Measurements from ENCODE around the gene FTCD. TPM values are rescaled to one million over a fixed set of nuclear protein-coding genes. Genes with fewer than 3 reads are reported as not detected.
A peak's percentile ranks its signal among the peaks of the same experiment; 100 is the strongest.

FTCD gene
- total RNA-seq, 8 experiments from 2014 or later = 0.29 to 4.0 (median 1.1) TPM; not detected in 3

DNA sequence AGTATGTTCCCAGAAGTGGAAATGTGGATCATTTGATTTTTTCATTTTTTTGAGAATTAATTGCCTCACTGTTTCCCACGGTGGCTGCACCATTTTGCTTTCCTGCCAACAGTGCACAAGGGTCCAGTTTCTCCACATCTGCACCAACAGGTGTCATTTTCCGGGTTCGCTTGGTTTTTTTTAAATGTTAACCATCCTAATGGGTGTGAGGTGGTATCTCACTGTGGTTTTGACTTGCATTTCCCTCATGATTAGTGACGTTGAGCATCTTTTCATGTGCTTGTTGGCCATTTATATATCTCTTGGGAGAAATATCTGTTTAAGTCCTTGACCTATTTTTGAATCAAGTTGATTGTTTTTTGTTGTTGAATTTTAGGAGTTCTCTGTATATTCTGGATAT lies 54.5 kb downstream of the FTCD start:
- in situ Hi-C loops (cut with MboI; ENCODE audit: low pct_unique_long_range_greater_than_20kb in 2 of 9, low sequenced_read_pairs in 9 of 9, unreplicated experiment in 9 of 9) = no loop called here
- ATAC-seq (replicated peaks in 6 of 8) = no peak

DNA sequence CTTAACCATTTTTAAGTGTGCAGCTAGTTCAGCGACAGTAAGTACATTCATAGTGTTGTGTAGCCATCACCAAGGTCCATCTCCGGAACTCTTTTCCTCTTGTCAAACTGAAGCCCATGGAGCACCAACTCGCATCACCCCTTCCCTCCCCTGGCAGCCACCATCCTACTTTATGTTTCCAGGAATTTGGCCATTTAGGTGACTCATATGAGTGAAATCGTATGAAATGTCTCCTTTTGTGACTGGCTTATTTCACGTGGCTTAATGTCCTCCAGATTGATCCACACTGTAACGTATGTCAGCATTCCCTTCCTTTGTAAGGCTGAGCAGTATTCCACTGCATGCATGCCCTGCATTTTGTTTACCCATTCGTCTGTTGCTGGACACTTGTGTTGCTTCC lies 55.0 kb downstream of the FTCD start:
- no peak overlapping the region for H3K4me3 ChIP-seq
- 4 to 92% (median 70%) methylated on average over 1 to 6 of the region's 7 CpGs; no CpG with 5 or more reads in 1 of the 10 experiments for whole genome bisulfite sequencing, 10 experiments

More for the DNA sequence above, 54.5 kb downstream of the FTCD start:
- H3K27ac ChIP-seq = no peak overlapping the region
- 6 to 100% (median 59%) methylated on average over 1 to 4 of the region's 4 CpGs; no CpG with 5 or more reads in 3 of the 10 experiments for WGBS, 10 experiments
- no peaks in the 10 kb centered on the region for H3K4me1 ChIP-seq (replicated peaks in 1 of 2)
- no peak overlapping the region for H3K4me3 ChIP-seq

DNA sequence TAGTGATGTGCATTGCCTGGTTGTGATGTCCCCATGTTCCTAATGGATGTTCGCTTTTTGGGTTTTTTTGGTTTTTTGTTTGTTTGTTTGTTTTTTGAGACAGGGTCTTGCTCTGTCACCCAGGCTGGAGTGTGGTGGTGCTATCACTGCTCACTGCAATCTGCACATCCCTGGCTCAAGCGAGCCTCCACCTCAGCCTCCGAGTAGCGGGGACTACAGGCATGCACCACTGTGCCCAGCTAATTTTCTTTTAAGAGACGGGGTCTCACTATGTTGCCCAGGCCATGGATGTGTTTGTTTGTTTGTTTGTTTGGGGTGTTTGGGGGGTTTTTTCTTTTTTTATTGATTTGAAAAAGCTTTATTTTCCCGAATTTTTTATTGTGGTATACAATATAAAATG lies 55.4 kb downstream of the FTCD start:
- in situ Hi-C loops (cut with MboI; ENCODE audit: low pct_unique_long_range_greater_than_20kb in 2 of 9, low sequenced_read_pairs in 9 of 9, unreplicated experiment in 9 of 9) = no loop called here
- WGBS, 10 experiments = 0 to 92% (median 16%) methylated on average over 1 to 5 of the region's 6 CpGs; no CpG with 5 or more reads in 3 of the 10 experiments
- no peak overlapping the region for H3K4me3 ChIP-seq
- H3K27ac ChIP-seq = no peak overlapping the region
- H3K4me1 ChIP-seq (replicated peaks in 1 of 2) = peaks cover 0 to under 1% of the 10 kb centered on the region in 2 donors
- ATAC-seq (replicated peaks in 6 of 8) = no peak

More for the DNA sequence above, 55.0 kb downstream of the FTCD start:
- Histone ChIP-seq H3K4me1 (replicated peaks in 1 of 2) (no peaks in the 10 kb centered on the region), H3K27ac (no peak overlapping the region)
- ATAC-seq (replicated peaks in 6 of 8) = peak in 1 of 8 experiments; percentile 2
- in situ Hi-C loops (cut with MboI; ENCODE audit: low pct_unique_long_range_greater_than_20kb in 2 of 9, low sequenced_read_pairs in 9 of 9, unreplicated experiment in 9 of 9) = no loop called here

DNA sequence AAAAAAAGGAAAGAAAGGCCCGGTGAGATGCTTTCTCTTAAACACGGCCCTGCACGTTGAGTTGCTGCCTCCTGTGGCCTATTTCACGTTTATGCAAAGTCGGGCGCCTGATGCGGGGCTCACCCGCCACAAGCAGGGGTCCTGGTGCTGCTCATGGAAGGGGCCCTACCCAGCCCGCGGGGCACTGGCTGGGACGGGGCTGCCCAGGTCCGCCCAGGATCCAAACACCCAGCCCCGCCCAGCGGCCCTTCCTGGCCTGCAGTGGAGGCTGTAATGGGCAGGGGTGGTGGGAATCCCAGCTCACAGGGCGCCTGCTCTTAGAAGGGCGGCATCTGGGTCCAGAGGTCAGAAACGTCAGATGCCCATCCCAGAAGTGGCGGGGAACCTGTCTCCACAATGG lies 55.9 kb downstream of the FTCD start:
- WGBS, 10 experiments = 2 to 61% (median 29%) methylated on average over 3 to 11 of the region's 18 CpGs; no CpG with 5 or more reads in 6 of the 10 experiments
- Histone ChIP-seq H3K4me1 (replicated peaks in 1 of 2) (peaks cover 0 to 6% of the 10 kb centered on the region in 2 donors), H3K4me3 (no peak overlapping the region), H3K27ac (no peak overlapping the region)
- in situ Hi-C loops (cut with MboI; ENCODE audit: low pct_unique_long_range_greater_than_20kb in 2 of 9, low sequenced_read_pairs in 9 of 9, unreplicated experiment in 9 of 9) = no loop called here
- peak in 3 of 8 experiments; percentile 17 to 38 (median 25) for ATAC-seq (replicated peaks in 6 of 8)

DNA sequence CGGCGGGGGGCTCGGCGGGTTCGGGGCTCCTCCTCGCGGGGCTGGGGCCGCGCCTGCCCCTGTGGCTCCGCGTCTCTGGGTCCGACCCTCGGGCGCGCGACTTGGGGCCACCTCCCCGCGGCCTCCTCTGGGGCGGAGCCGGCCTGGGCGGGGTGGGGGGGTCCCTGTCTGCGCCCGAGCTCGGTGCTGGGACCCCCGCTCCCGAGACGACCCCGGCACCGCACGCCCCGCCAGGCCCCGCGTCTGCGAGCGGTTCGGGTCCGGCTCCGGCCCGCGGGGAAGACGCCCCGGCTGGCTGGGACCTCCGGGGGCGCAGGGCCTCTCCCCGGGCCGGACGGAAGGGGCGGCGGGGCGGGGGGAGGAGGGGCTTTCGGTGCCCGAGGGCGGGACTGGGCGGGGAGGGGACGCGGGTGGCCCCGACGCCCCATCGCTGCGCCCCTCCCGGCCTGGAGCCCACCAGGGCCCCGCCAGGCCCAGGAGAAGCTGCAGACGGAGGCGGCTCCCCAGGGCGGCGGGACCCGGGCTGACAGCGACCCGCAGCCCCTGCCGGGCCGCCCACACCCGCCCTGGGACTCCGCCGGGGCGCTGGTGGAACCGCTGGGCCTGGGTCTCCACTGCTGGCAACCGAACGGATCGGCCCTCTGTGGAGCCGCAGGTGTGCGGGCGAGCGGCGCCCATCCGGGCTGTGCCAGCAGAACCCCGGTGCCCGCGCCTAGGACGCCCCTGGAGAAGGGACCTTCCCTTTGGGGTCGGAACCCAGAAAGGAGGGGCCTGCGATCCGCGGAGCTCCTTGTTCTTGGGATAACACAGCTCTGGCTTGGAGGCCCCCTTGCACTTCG lies 56.9 kb downstream of the FTCD start:
- peak overlapping the region; percentile 27 to 69 (median 42) for H3K4me3 ChIP-seq
- WGBS, 10 experiments = 20% methylated on average over 1 of the region's 94 CpGs; no CpG with 5 or more reads in 9 of the 10 experiments
- H3K27ac ChIP-seq = no peak overlapping the region
- in situ Hi-C loops (cut with MboI; ENCODE audit: low pct_unique_long_range_greater_than_20kb in 2 of 9, low sequenced_read_pairs in 9 of 9, unreplicated experiment in 9 of 9) = no loop called here
- H3K4me1 ChIP-seq (replicated peaks in 1 of 2) = peaks cover 0 to 10% of the 10 kb centered on the region in 2 donors
- ATAC-seq (replicated peaks in 6 of 8) = peak in 6 of 8 experiments; percentile 9 to 44 (median 22)

DNA sequence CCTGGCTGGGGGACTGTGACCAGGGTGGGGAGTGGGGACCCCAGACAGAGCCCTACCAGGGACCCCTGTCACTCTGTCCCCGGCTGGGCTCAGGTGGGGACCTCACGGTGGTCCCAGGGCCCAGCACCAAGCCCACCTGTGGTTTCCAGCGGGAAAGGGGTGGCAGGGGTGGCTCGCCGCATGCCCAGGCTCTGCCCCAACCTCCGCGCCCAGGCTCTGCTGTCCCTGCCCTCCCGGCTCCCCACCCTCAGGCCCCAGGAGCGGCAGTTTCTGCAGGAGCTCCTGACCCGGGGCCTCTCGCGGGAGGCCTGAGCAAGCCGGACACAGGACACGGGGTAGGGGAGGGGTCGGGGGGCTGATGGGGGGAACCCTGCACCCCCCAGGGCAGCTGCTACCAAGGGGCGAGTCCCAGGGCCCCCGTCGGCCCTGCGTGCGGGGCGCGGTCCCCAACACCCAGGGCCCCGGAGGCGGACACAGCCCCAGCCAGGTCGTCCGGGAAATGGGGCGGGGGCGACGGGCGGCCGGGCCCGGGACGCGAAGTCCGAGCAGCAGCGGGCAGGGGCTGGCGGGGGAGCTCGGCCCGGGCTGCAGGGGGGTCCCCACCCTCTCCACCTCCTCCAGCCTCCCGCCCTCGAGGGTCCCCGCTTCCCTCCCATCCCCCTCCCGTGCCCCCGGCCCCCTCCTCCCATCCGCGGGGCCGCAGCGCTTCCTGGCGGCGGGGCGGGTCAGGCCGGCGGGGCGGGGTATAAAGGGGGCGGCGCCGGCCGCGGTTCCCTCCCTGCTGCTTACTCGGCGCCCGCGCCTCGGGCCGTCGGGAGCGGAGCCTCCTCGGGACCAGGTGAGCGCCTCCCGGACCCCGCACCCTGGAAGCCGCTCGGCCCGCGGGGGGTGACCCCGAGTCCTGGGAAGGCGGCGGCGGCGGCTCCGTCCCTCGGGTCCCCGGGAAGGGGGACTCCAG lies 57.8 kb downstream of the FTCD start, which contains the start of gene COL6A2:
Gene COL6A2, plus strand, starts transcription at position 777 of the 958 bp plus-strand sequence.
- in situ Hi-C loops (cut with MboI; ENCODE audit: low pct_unique_long_range_greater_than_20kb in 2 of 9, low sequenced_read_pairs in 9 of 9, unreplicated experiment in 9 of 9) = no loop called here
- WGBS, 10 experiments = 100% methylated on average over 1 of the region's 83 CpGs; no CpG with 5 or more reads in 9 of the 10 experiments
- peak; percentile 57 to 93 (median 75) for ATAC-seq (replicated peaks in 6 of 8)
- Histone ChIP-seq H3K4me1 (replicated peaks in 1 of 2) (peaks cover 0 to 13% of the 10 kb centered on the region in 2 donors), H3K27ac (no peak within 1 kb of the TSS), H3K4me3 (peak within 1 kb of the TSS; percentile 27 to 69 (median 42))

DNA sequence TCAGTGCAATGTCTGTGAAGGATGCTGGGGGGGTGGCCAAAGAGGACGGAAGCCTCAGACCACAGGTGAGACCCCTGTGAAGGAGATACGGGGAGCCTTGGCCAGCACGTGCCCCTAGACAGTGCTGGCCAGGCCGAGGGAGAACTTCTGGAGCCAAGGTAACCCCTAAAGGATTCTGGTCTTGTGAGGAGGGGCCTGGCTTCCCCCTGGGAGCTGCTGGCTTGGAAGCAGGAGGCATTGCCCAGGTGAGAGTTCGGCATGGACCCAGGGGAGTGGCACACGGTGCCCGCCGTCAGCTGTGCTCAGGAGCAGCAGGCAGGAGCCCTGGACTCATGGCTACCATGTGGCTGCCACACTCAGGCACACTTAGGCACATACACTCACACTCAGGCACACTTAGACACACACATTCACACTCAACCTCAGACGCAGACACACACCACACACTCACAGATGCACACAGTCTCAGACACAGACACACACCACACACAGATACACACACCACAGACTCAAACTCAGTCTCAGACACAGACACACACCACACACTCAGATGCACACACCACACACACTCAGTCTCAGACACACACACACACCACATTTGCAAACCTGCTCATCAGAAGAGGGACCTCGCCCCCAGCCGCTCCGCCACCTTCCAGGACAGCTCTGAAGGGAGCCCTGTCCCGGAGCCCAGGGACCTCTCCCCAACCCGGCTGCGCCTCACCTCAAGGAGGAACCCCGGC lies 58.6 kb downstream of the FTCD start:
- H3K4me3 ChIP-seq = no peak overlapping the region
- no peak overlapping the region for H3K27ac ChIP-seq
- 40 to 93% (median 83%) methylated on average over 3 to 4 of the region's 16 CpGs; no CpG with 5 or more reads in 6 of the 10 experiments for WGBS, 10 experiments
- peak in 3 of 8 experiments; percentile 3 to 15 (median 4) for ATAC-seq (replicated peaks in 6 of 8)
- peaks cover 0 to 13% of the 10 kb centered on the region in 2 donors for H3K4me1 ChIP-seq (replicated peaks in 1 of 2)
- in situ Hi-C loops (cut with MboI; ENCODE audit: low pct_unique_long_range_greater_than_20kb in 2 of 9, low sequenced_read_pairs in 9 of 9, unreplicated experiment in 9 of 9) = no loop called here

DNA sequence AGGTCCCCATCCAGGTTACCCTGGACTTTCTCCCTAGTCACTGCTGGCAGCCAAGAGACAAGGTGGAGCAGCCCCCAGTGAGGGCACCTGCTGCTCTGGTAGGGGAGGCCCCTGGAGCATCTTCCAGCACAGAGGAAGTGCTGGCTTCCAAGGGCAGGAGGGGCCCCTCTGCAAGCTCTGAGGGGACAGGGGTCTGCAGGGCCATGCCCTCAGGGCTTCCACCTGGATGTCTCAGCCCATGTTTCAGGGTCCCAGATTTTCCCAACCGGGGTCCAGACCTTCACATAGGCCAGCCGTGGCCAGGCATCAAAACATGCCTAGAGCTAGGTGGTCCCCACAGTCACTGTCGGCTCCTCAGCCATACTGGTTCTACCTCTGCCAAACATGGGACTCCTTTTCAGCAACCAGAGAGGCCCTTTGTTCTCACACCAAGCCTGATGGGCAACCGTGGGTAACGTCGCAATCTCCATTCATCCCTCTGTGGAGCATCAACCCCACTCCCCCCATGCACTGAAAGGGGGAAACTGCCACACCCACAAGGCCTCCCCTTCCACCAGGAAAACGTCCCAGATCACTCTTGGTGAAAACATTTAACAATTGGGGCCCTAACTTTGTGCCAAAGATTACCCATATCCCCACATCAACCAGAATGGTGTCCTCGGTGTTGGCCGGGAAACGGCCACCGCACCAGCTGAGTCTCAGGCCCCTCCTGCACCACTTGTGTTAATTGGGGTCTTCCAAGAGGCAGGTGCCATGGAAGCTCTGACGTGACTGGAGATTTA lies 59.4 kb downstream of the FTCD start:
- H3K4me1 ChIP-seq (replicated peaks in 1 of 2) = peaks cover 0 to 13% of the 10 kb centered on the region in 2 donors
- in situ Hi-C loops (cut with MboI; ENCODE audit: low pct_unique_long_range_greater_than_20kb in 2 of 9, low sequenced_read_pairs in 9 of 9, unreplicated experiment in 9 of 9) = no loop called here
- WGBS, 10 experiments = 90 to 100% (median 96%) methylated on average over 1 to 7 of the region's 12 CpGs; no CpG with 5 or more reads in 5 of the 10 experiments
- ATAC-seq (replicated peaks in 6 of 8) = no peak
- no peak overlapping the region for H3K4me3 ChIP-seq
- no peak overlapping the region for H3K27ac ChIP-seq

DNA sequence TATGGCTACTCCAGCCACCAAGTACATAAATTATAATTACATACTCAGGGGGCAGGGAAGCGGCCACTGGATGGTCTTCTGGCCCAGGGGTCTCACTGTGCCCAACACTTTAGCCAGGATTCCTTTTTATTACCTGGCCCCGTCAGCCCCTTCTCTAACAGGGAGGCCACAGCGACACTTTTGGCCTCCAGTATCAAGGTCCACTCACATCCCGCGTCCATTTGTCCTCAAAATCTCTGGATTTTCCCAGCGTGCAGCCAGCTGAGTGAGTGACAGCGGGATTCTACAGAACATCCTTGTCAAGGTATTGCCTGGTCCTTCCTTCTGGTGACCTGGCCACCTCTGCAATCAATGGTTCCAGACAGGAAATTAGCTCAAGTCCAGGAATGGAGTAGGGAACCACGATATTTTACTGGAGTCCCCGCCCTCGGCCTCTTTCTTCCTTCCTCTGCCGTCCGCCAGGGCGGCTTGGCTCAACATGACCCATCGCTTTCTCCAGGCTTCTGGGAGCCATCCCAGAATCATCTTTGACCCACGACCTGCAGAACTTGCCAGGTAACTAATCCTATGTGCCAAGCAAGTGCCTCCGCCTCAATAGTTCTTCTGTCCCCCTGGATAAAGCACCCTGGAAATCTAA lies 60.2 kb downstream of the FTCD start:
- no peak overlapping the region for H3K4me3 ChIP-seq
- H3K27ac ChIP-seq = no peak overlapping the region
- WGBS, 10 experiments = 75 to 100% (median 84%) methylated on average over 1 to 10 of the region's 16 CpGs; no CpG with 5 or more reads in 2 of the 10 experiments
- H3K4me1 ChIP-seq (replicated peaks in 1 of 2) = peaks cover 0 to 13% of the 10 kb centered on the region in 2 donors
- no peak for ATAC-seq (replicated peaks in 6 of 8)
- in situ Hi-C loops (cut with MboI; ENCODE audit: low pct_unique_long_range_greater_than_20kb in 2 of 9, low sequenced_read_pairs in 9 of 9, unreplicated experiment in 9 of 9) = no loop called here

DNA sequence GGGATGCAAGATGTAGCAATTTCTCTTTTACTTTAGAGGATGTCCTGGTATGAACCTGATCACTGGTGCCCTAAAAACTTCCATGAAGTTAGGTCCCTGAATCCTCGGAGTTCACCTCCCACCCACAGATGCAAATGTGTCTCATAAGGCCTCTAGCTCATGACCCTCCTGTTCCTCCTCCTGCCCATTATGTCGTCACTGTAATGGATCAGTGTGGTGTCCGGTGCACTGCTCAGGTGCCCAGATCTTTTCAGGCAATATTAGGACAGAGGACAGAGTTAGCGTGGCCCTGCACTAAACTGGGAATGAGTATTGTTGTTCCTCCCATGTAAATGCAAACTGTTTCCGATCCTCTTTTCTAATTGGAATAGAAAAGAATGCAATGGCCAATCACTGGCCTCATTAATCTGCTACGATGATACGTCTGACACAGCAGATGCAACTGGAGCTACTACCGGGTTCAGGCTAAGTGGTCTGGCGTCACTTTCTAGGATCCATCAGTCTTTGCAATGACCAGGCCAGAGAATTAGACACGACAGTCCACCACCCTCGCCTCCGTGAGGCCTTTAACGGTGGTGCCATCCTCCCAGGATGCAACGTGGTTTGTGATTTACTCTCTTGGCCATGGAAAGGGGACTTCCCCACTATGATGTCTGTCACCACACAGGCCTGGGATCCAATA lies 60.8 kb downstream of the FTCD start:
- 46 to 83% (median 64%) methylated on average over 3 to 13 of the region's 14 CpGs; no CpG with 5 or more reads in 3 of the 10 experiments for WGBS, 10 experiments
- no peak overlapping the region for H3K4me3 ChIP-seq
- in situ Hi-C loops (cut with MboI; ENCODE audit: low pct_unique_long_range_greater_than_20kb in 2 of 9, low sequenced_read_pairs in 9 of 9, unreplicated experiment in 9 of 9) = no loop called here

More for the DNA sequence above, 60.8 kb downstream of the FTCD start:
- H3K4me1 ChIP-seq (replicated peaks in 1 of 2) = peaks cover 0 to 13% of the 10 kb centered on the region in 2 donors
- no peak overlapping the region for H3K27ac ChIP-seq
- peak in 3 of 8 experiments; percentile 63 to 71 (median 69) for ATAC-seq (replicated peaks in 6 of 8)

Data from motor neuron (in vitro differentiated cells).